MCF 10A (cell line): ENCODE data around the gene CD24. TPM values are rescaled to one million over a fixed set of nuclear protein-coding genes. Genes with fewer than 3 reads are reported as not detected.
A peak's percentile ranks its signal among the peaks of the same experiment; 100 is the strongest.
"Not testable (repeated sequence)": the region's sequence is repeated elsewhere in the genome, so short reads cannot be mapped to it uniquely, and the experiment has no call there.

Experiments used
- BruUV-seq: library from RNA; stranded (reverse); fragments of 400-500 nt; replicated peaks from 2 replicates; lab custom pipeline; 2021; lab: Mats Ljungman, UMichigan
- CTCF ChIA-PET: fragments of 300-600 bp; sonication (Branson Sonifier 250); formaldehyde crosslinking; extraction: SDS; loops from one replicate; lab custom pipeline; 2021; ENCODE audit warnings: antibody characterized with exemption, inconsistent platforms; lab: Yijun Ruan, JAX
- POLR2A ChIA-PET: fragments of 300-600, 350-650 bp; sonication (Branson Sonifier 250); formaldehyde crosslinking; extraction: SDS; loops from one replicate; lab custom pipeline; 2020; ENCODE audit warnings: antibody characterized with exemption, inconsistent platforms; lab: Yijun Ruan, JAX
- DNase-seq: peaks from one replicate; pipeline ENCODE4 v3.0.0-alpha.2; 2018; ENCODE audit not compliant: unreplicated experiment
- H3K27ac Mint-ChIP-seq: one replicate; pipeline ENCODE4 v1.8.0; 2022; ENCODE audit warnings: mild to moderate bottlenecking, low read depth, mixed read lengths; ENCODE audit not compliant: unreplicated experiment
- H3K27me3 Mint-ChIP-seq: one replicate; pipeline ENCODE4 v1.8.0; 2022; ENCODE audit warnings: mixed read lengths; ENCODE audit not compliant: insufficient read depth, unreplicated experiment
- H3K36me3 Mint-ChIP-seq: one replicate; pipeline ENCODE4 v1.8.0; 2022; ENCODE audit warnings: mild to moderate bottlenecking, moderate library complexity, mixed read lengths; ENCODE audit not compliant: insufficient read depth, unreplicated experiment
- H3K4me1 Mint-ChIP-seq: one replicate; pipeline ENCODE4 v1.8.0; 2022; ENCODE audit warnings: mixed read lengths; ENCODE audit not compliant: insufficient read depth, unreplicated experiment
- H3K4me3 Mint-ChIP-seq: one replicate; pipeline ENCODE4 v1.8.0; 2022; ENCODE audit warnings: mild to moderate bottlenecking, moderate library complexity, mixed read lengths; ENCODE audit not compliant: unreplicated experiment
- H3K9me3 Mint-ChIP-seq: one replicate; pipeline ENCODE4 v1.8.0; 2022; ENCODE audit warnings: mixed read lengths; ENCODE audit not compliant: unreplicated experiment
- intact Hi-C: fragments of 100-400 bp; cut with micrococcal nuclease; formaldehyde crosslinking; loops from 2 replicates; pipeline ENCODE4 v1.14.1; 2022
- total RNA-seq: library from RNA; stranded (reverse); gene quantifications from 2 replicates; pipeline ENCODE4 v1.2.3, GENCODE V29; 2022
- TF ChIP-seq, protein P1 (sequence below): fragments of 200-600 bp; IDR thresholded peaks from one replicate; pipeline ENCODE4 v1.8.0; 2022; ENCODE audit warnings: antibody characterized with exemption, mild to moderate bottlenecking; ENCODE audit not compliant: unreplicated experiment

The CD24 gene
- total RNA-seq, 1 experiment from 2014 or later = 10.4 TPM

DNA sequence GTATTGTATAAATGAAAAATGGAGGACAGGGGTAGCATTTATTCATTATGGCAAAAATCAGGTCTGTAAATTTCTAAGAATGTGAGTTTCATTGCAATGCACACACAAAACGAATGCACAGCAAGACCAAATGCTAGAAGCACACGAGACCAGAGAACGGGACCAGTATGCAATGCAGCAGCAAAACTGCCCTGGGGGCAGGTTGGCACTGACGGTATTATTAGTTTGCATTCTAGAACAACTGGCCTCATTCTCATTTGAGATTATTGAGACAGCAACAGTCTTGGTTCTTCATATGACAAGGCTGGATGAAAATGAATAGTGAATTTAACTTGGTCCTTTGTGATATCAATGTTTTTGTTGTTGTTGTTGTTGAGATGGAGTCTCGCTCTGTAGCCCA is 44.5 kb upstream of the CD24 start:
- no peak overlapping the region for H3K27ac Mint-ChIP-seq
- H3K4me1 Mint-ChIP-seq = peaks cover 7% of the 10 kb centered on the region
- no peak for DNase-seq
- no peak overlapping the region for H3K4me3 Mint-ChIP-seq
- BruUV-seq = no TSS peak
- no peaks in the 10 kb centered on the region for H3K9me3 Mint-ChIP-seq
- POLR2A ChIA-PET = no interaction called here
- TF ChIP-seq, protein P1, sequence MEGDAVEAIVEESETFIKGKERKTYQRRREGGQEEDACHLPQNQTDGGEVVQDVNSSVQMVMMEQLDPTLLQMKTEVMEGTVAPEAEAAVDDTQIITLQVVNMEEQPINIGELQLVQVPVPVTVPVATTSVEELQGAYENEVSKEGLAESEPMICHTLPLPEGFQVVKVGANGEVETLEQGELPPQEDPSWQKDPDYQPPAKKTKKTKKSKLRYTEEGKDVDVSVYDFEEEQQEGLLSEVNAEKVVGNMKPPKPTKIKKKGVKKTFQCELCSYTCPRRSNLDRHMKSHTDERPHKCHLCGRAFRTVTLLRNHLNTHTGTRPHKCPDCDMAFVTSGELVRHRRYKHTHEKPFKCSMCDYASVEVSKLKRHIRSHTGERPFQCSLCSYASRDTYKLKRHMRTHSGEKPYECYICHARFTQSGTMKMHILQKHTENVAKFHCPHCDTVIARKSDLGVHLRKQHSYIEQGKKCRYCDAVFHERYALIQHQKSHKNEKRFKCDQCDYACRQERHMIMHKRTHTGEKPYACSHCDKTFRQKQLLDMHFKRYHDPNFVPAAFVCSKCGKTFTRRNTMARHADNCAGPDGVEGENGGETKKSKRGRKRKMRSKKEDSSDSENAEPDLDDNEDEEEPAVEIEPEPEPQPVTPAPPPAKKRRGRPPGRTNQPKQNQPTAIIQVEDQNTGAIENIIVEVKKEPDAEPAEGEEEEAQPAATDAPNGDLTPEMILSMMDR = no peak
- H3K27me3 Mint-ChIP-seq = no peaks in the 10 kb centered on the region
- intact Hi-C loops = no loop called here
- H3K36me3 Mint-ChIP-seq = peaks cover 8% of the 10 kb centered on the region
- CTCF ChIA-PET = interaction anchor here (2.5 kb wide), 1 partner anchor 8 kb away, joined by 17 read pairs; the partner anchor contains the start of gene MTRES1

DNA sequence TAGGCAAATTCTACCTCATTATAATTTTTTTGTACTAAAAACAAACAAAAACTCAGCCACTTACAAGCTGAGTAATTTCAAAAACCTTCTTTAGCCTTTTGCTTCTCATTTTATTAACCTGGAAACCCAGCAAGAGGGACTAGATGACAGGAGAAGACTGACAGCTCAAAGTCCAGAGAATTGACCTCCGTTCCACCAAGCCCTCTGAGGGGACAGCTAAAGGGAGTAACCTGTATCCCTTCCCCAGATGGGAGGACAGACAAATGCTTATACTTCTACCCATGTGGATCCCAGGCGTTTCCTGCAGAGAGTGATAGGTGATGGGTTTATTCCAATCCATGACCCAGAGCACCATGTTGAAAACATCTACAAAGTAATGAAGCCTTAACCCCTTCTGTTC is 35.0 kb upstream of the CD24 start:
- no peaks in the 10 kb centered on the region for H3K4me1 Mint-ChIP-seq
- no peaks in the 10 kb centered on the region for H3K9me3 Mint-ChIP-seq
- no peak for DNase-seq
- no peak overlapping the region for H3K27ac Mint-ChIP-seq
- no peaks in the 10 kb centered on the region for H3K27me3 Mint-ChIP-seq
- peaks cover 2% of the 10 kb centered on the region for H3K36me3 Mint-ChIP-seq
- BruUV-seq = no TSS peak
- TF ChIP-seq, protein P1 = no peak
- no peak overlapping the region for H3K4me3 Mint-ChIP-seq
- ChIA-PET POLR2A (no interaction called here), CTCF (no interaction called here)
- intact Hi-C loops = no loop called here

DNA sequence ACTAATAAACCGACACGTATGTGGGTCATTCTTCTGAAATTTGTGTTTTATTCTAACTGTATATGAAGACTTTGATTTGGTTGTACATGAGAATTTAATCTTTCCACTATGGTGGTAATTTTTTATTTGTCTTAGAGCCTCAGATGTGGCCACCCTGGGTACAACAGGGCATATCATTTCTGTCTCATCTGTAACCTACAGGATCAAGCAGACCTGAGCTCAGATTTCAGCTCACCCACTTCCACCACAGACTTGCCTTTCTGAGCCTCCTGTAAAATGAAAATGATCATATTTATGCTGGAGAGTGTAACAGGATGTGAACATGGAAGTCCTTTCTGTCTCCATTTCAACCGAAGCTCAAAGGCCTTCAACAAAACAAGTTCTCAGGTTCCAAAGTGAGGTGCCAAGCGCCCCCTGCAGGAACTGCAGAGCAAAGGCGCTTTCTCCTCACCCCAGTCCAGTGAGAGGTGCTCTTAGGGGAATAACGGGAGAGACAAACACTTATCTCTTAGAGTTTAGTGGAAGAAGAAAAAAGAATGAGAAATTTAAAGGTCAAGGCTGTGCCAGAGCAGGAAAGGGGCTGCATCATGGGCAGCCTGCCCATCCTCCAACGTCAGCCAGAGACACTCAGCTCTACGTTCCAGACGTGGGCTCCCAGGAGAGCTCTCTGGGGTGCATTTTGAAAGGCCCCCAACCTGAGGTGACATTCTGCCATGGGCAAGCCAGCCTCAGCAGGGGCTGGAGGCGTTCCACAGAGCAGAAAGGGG is 23.0 kb upstream of the CD24 start:
- CTCF ChIA-PET = interaction anchor here (0.5 to 1.6 kb wide), 22 partner anchors 9 to 658 kb away, joined by 3 to 6 read pairs (median 4); no protein-coding TSS in a partner anchor
- POLR2A ChIA-PET = interaction anchor here (1.2 kb wide), 1 partner anchor 436 kb away, joined by 5 read pairs; no protein-coding TSS in a partner anchor
- intact Hi-C loops = loop anchor here (1.0 to 5.0 kb wide), 2 partner anchors 550 to 658 kb away; no protein-coding TSS in a partner anchor
- TF ChIP-seq, protein P1 = peak; percentile 67
- no peaks in the 10 kb centered on the region for H3K9me3 Mint-ChIP-seq
- no peaks in the 10 kb centered on the region for H3K36me3 Mint-ChIP-seq
- DNase-seq = peak; percentile 67
- no TSS peak for BruUV-seq
- no peaks in the 10 kb centered on the region for H3K27me3 Mint-ChIP-seq
- H3K4me3 Mint-ChIP-seq = no peak overlapping the region
- no peak overlapping the region for H3K27ac Mint-ChIP-seq
- H3K4me1 Mint-ChIP-seq = no peaks in the 10 kb centered on the region

DNA sequence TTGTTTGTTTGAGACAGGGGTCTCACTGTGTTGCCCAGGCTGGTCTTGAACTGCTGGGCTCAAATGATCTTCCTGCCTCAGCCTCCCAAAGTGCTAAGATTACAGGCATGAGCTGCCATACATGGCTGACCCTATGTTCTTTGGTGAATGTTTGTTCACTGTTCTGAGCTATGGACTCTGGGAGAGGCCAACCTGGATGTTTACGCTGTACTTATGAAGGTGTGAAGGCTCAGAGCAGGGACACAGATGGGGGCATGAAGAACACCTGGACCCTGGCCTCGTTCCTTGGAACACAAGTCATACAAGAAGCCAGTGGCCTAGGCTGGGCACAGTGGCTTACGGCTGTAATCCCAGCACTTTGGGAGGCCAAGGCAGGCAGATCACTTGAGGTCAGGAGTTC is 21.1 kb upstream of the CD24 start:
- DNase-seq = no peak
- intact Hi-C loops = loop anchor here (5.0 kb wide), 1 partner anchor 548 kb away; no protein-coding TSS in a partner anchor
- Mint-ChIP-seq H3K9me3 (no peaks in the 10 kb centered on the region), H3K4me1 (no peaks in the 10 kb centered on the region), H3K27ac (no peak overlapping the region), H3K27me3 (no peaks in the 10 kb centered on the region), H3K4me3 (no peak overlapping the region), H3K36me3 (no peaks in the 10 kb centered on the region)
- ChIA-PET POLR2A (no interaction called here), CTCF (interaction anchor here (0.6 to 1.9 kb wide), 4 partner anchors 16 to 662 kb away, joined by 3 to 4 read pairs (median 4); no protein-coding TSS in a partner anchor)
- TF ChIP-seq, protein P1 = no peak
- BruUV-seq = no TSS peak

DNA sequence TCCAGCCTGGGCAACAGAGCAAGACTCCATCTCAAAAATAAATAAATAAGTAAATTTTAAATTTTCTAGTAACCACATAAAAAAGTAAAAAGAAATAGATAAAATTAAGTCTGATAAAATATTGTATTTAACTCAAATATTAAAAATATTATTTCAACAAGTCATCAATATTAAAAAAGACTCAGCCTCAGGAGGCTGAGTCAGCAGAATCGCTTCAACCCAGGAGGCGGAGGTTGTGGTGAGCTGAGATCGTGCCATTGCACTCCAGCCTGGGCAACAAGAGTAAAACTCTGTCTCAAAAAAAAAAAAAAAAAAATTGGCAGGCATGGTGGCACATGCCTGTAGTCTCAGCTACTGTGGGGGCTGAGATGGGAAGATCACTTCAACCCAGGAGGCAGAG is 15.2 kb upstream of the CD24 start:
- CTCF ChIA-PET = interaction anchor here (1.6 kb wide), 1 partner anchor 10 kb away, joined by 7 read pairs; no protein-coding TSS in a partner anchor
- H3K27ac Mint-ChIP-seq, H3K36me3 Mint-ChIP-seq, POLR2A ChIA-PET, H3K9me3 Mint-ChIP-seq, H3K4me1 Mint-ChIP-seq, BruUV-seq, H3K27me3 Mint-ChIP-seq, DNase-seq, H3K4me3 Mint-ChIP-seq: not testable (repeated sequence)
- intact Hi-C loops = loop anchor here (5.0 kb wide), 1 partner anchor 477 kb away; no protein-coding TSS in a partner anchor
